Amniotic epithelial cell (primary cell): ENCODE results near the gene ATP11B.
"Not testable (repeated sequence)": the region's sequence is repeated elsewhere in the genome, so short reads cannot be mapped to it uniquely, and the experiment has no call there.

ENCODE experiments used
- DNase-seq: peaks from one replicate; pipeline ENCODE4 v3.0.0-alpha.2; 2010; ENCODE audit warnings: low read depth

ATP11B gene

GRCh38 chr3:182795389-182795782 lies 2.1 kb downstream of the ATP11B start:
- DNase-seq: peak; percentile 37

- DNase-seq: no peak
These were observed 3.0 kb downstream of the ATP11B start for GRCh38 chr3:182796310-182796709.

GRCh38 chr3:182797876-182798275 lies 4.6 kb downstream of the ATP11B start:
- DNase-seq: no peak

- DNase-seq: not testable (repeated sequence)
These were observed 5.8 kb downstream of the ATP11B start for GRCh38 chr3:182799143-182799542.

- no peak for DNase-seq
These were observed 7.2 kb downstream of the ATP11B start for GRCh38 chr3:182800508-182800907.

- no peak for DNase-seq
These were observed 9.4 kb downstream of the ATP11B start for GRCh38 chr3:182802413-182803390.

- no peak for DNase-seq
These were observed 10.3 kb downstream of the ATP11B start for GRCh38 chr3:182803596-182803995.

- DNase-seq: no peak
These were observed 13.8 kb downstream of the ATP11B start for GRCh38 chr3:182807061-182807460.

- DNase-seq: no peak
These were observed 14.9 kb downstream of the ATP11B start for GRCh38 chr3:182808041-182808770.

GRCh38 chr3:182809531-182809930 lies 16.2 kb downstream of the ATP11B start:
- no peak for DNase-seq

GRCh38 chr3:182810574-182811268 lies 17.4 kb downstream of the ATP11B start:
- DNase-seq: no peak

- DNase-seq: no peak
These were observed 17.9 kb downstream of the ATP11B start for GRCh38 chr3:182811269-182811596.

GRCh38 chr3:182812123-182812522 lies 18.8 kb downstream of the ATP11B start:
- no peak for DNase-seq

- no peak for DNase-seq
These were observed 21.2 kb downstream of the ATP11B start for GRCh38 chr3:182814419-182815062.

- DNase-seq: no peak
These were observed 22.9 kb downstream of the ATP11B start for GRCh38 chr3:182816181-182816580.

- peak; percentile 33 for DNase-seq
These were observed 25.1 kb downstream of the ATP11B start for GRCh38 chr3:182818296-182818978.

GRCh38 chr3:182821221-182821981 lies 28.1 kb downstream of the ATP11B start:
- no peak for DNase-seq

GRCh38 chr3:182822260-182822659 lies 29.0 kb downstream of the ATP11B start:
- not testable (repeated sequence) for DNase-seq

GRCh38 chr3:182824957-182825356 lies 31.7 kb downstream of the ATP11B start:
- no peak for DNase-seq

GRCh38 chr3:182829761-182830405 lies 36.6 kb downstream of the ATP11B start:
- DNase-seq: no peak
